GF-D8 (cell line): ENCODE data around the gene BANK1.

ENCODE experiments used
- DNase-seq: peaks from one replicate; lab custom pipeline; 2025; lab: John Stamatoyannopoulos, UW

BANK1 gene

DNA sequence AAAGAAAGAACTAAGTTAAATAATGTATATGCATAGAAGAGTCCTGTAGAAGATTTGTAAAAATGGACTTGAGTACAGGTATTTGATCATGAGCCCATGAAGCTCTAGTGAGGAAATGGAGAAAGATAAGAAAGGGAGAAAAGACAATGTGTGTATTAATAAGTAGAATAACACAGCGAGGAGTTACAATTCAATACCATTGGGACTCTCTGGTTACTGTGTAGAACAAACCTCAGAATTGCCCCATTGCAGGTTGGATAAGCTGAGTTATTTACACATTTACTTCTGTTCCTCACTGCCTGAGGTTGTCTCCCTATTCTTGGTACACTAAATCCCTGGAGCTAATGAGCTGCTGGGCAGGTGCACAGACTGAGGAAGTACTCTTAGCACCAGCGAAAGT is 33.3 kb downstream of the BANK1 start:
- DNase-seq: no peak

DNA sequence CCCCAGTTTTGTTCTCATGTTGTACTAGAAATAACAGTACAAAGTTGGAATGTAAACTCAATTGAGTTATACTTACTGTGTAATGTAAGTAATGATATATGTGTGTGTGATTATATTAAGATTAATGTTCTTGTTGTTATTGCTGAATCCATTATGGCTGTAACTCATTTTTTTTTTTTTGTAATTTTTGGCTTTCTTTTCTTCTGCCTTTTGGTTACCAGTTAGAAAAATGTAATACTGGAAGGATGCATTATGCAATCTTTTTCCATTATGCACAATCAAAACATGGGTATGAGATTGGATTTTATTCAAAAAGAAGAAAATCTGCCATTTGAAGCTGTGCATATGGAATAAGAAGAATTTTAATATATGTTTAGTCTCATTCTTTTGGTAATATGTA is 34.0 kb downstream of the BANK1 start:
- DNase-seq: no peak

DNA sequence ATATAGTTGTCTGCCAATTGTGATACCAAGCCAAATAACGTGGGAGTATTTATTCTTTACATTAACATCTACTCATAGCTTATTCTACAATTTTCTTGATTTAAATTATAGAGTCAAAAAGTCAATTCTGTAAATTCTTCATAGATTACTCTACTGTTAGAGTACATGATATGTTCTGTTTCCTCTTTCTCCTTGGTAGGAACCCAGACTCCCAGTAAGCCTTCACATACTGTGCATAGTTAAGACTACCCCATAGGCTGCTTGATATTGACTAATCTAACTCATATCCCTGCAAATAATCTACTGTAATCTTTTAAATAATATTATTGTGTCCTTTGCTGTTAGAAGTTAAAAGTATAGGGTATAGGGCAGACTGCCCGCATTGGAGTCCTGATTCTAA is 35.4 kb downstream of the BANK1 start:
- DNase-seq: no peak

DNA sequence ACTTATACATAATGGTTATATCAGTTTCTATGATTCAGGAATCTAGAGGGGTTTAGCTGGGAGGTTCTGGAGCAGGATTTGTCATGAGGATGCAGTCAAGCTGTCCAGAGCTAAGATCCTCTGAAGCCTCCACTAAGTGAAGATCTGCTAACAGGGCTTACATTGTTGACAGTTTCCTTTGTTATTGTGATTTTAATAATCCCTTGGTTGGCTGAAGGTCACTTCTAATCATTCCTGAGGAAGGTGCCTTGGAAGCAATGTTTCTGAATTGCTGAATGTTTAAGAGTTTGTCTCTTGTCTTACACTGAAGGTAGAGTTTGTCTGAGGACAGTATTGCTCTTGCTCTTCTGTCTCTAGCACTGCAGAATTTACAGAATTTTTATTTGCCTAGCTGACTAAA is 41.3 kb downstream of the BANK1 start:
- DNase-seq: no peak

DNA sequence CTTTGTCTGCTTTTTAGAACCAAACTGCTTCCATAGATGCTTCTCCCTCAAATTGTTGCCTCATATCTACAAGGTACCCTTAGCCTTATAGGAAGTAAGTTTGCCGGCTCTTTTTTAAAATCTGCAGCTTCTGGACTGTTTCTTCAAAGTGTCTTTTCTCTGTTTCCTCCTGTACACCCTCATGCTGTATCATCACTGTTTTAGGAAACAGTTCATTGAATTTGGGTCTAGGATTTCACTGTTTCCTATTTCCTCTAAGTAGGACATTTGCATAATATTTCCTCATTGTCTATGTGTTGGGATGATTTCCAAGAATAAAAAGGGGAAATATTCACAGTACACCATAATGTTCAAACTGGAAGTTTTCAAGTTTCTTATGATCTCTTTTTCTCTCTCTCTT is 43.0 kb downstream of the BANK1 start:
- peak; percentile 71 for DNase-seq

DNA sequence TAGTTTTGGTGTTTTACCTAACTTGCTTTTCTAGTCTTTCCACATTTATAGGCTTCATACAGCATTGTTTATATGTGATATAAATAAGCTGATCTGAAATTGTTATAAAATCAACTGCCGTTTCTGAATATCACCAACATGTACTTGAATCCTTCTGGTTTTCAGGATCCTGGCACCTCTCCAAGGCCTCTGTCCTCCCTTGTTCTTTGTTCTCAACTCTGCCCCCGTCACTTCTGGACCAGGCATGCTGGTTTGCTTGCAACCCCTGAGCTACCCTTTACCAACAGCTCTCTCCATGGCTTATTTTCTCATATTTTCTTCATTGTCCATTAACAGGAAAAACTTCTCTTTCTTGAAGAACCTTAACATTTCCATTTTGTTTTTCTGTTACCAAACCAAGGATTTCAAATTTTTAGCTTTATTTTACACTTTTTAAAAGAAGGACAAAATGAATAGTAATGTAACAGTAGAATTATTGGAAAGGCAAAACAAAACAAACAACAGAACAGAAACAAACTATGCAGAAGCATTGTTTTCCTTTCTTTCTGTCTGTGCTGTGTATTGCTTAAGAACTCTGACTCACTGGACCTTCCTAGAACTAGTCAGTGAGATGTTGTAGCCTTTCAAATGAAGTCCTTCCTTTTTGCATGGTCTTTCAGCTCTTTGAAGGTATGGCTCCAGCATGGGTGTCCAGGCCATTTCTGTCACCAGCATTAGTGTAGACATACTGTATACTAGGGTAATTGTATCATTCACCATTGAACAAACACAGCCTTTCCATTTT is 44.8 kb downstream of the BANK1 start:
- DNase-seq: no peak

DNA sequence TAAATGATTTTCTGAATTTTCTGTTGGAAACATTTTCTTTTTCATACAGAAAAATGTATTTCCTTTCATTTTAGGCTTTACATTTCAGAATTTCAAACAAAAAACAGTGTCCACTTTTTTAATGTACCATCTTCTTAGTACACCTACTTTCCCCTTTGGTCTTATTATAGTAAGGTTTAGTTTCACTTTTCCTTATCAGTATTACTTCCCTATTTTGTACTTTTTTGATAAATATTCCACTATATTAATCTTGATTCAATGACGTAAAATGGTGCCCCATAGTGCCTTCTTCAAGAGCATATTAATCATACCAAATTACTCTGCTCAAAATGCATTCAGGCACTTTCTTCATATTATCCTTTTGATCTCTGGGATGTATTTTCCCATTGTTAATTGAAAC is 52.5 kb downstream of the BANK1 start:
- DNase-seq: no peak

DNA sequence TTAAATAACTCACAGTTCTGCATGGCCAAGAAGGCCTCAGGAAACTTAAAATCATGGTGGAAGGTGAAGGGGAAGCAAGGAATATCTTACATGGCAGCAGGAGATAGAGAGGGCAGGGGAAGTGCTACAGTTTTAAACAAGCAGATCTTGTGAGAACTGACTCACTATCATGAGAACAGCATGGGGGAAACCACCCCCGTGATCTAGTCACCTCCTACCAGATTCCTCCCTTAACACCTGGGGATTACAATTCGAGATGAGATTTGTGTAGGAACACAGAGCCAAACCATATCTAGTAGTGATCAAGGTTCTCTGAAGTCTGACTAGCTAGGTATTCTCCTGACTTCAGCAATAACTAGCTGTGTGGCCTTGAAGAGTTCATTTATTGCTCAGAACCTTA is 56.0 kb downstream of the BANK1 start:
- no peak for DNase-seq

DNA sequence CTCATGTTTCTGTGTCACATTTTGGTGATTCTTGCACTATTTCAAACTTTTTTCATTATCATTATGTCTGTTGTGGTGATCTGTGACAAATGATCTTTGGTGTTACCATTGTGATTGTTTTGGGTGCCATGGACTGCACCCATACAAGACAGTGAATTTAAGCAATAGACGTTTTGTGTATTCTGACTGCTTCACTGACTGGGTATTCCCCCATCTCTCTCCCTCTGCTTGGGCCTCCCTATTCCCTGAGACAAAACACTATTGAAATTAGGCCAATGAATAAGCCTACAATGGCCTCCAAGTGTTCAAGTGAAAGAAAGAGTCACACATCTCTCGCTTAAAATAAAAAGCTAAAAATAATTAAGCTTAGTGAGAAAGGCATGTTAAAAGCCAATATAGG is 60.2 kb downstream of the BANK1 start:
- no peak for DNase-seq

DNA sequence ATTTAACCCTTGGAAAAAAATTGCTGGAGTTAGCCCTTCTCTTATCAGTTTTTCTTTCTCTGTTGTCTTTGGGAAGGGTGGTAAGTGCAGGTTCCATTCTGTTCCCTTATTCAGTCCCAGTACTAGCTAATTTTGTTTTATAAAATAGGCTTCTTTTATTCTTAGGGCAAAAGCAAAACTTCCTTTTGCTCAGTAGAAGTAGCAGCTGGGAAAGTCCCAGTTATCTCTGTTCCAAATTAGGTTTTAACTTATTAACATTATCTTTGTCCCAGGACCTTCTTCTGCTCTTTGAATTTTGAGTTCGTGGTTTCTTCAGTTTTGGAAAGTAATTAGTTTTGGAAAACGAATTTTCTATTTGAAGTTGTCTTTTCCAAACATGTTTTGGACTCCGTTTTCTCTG is 61.1 kb downstream of the BANK1 start:
- no peak for DNase-seq

DNA sequence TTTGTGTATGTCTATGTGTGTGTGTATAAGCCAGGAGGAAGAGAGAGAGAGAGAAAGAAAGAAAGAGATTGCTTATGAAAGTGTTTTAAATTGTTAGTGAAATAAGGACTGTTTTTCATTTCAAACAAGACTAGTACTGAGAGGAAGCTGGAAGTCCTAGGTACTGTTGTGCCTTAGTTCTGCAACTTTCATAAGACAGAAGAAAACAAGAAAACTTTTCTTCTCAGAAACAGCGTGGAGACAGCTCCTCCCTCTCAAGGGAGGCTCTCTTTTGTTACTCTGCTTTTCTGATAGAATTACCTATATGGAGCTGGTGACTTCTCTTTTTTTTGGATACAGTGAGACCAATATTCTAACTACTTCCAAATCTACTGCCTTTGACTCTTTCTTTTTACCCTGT is 62.5 kb downstream of the BANK1 start:
- no peak for DNase-seq

DNA sequence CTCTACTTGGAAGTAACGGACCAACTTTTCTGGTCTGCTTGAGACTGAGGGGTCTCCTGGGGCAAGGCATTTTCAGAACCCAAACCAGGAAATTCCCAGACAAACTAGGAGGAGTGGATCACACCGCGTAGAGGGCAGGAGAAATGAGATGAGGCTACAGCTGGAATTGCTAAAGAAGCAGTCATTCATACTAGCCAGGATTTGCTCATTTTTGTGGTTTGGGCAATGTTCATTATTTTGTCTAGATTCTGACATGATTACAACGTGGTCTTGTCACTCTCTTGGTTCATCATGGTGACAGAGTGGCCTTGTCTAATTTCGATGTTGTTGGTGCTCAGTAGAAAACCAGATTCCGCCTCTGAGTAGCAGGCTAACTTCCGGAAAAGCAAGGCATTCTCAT is 63.2 kb downstream of the BANK1 start:
- DNase-seq: no peak

DNA sequence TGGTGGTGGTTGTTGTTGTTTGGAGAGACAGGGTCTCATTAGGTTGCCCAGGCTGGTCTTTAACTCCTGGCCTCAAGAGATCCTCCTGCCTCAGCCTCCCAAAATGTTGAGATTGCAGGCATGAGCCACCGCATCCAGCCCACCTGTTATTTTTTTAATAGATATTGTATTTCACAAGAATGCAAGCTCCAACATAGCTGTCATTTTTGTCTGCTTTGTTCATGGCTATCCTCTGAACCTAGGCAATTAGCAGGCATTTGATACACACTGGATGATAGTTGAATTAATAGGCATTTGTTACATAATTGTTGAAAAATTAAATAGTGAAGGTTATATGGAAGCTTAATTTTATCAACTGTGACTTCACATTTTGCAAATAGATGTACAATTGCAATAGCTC is 64.7 kb downstream of the BANK1 start:
- DNase-seq: no peak

DNA sequence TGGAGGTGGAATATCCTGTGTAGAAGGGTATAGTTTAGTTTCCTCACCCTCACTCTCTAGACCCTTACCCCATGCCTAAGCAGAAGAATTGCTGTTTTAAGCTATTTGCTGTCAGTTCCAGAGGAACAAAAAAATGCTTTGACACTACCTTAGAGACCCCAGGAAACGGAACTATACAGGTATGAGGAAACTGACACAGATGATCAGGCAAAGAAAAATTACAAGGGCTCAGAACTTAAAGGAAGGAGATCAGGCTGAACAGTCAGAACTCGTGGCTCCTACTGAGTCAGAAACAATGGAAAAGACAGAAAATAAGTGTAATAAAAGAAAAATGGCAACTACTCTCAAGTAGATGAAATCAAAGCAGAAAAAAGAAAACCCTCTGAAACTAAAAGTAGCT is 65.6 kb downstream of the BANK1 start:
- DNase-seq: no peak

DNA sequence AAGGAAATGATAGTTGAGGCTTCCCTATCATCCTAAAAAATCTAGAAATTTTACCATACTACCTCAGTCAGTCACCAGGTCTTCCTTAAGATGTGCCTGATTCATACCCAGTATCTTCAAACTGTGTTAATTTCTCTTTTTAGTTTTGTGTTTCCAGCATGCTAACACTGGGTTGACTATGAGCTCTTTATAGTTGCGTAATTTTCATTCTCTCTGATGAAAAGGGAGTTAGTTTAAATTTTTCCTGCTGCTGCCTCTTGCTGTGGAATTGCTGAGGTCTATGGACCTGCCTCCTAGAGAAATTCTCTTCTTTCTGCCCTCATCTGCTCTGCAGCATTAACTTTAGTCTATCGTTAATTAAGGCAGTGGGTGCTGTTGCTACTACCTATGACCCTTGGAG is 66.6 kb downstream of the BANK1 start:
- DNase-seq: no peak

DNA sequence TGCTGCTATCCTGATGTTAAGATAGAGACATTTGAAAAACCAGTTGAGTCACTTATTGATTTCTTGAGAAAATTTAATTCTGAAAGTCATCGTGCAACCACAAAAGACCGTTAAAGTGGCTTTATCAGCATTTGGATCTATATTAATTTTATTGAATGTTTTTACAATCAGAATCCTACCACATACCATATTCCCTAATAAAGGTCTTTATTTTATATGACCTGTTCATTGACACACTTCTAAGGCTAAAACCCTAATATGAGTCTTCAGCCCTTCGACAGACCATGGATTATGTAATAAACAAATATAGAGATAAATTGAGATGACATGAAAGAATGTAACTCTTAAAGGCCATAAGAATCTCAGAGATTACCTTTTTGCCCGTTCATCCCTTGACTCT is 68.1 kb downstream of the BANK1 start:
- no peak for DNase-seq

DNA sequence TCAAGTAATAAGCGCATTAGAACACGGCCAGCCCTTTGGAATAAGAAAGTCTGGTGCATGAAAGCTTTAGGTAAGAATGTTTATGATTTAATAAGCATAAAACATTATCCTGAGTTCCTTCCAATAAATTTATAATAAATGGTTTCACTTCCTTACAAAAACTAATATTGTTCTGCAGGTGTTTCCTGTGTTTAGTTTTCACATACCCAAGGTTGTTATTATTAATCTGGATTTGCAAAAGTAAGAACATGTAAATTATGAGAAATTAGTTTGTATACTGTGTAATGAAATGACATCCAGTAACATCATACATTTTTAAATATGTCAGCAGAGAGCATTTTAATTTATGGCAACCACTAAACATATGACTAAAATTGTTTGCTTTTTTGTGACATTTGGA is 72.1 kb downstream of the BANK1 start:
- no peak for DNase-seq

DNA sequence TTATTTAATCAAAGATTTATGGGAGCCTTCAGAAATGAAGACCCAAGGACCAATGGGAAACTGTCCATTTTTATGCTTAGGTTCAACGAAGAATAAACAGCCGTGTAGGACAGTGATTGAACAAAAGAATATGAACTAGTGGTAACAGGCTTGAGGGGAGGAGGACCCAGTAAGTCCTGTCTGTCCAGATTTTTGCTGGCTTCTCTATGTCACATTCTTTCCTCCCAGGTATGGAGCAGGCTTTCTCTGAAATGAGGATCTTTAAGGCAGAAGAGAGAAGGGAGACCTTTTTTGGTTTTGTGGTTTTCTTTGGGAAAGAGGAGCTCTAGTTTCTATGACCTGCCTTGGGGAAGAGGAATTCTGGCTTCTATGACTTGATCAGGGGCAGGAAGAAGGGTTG is 74.1 kb downstream of the BANK1 start:
- DNase-seq: no peak

DNA sequence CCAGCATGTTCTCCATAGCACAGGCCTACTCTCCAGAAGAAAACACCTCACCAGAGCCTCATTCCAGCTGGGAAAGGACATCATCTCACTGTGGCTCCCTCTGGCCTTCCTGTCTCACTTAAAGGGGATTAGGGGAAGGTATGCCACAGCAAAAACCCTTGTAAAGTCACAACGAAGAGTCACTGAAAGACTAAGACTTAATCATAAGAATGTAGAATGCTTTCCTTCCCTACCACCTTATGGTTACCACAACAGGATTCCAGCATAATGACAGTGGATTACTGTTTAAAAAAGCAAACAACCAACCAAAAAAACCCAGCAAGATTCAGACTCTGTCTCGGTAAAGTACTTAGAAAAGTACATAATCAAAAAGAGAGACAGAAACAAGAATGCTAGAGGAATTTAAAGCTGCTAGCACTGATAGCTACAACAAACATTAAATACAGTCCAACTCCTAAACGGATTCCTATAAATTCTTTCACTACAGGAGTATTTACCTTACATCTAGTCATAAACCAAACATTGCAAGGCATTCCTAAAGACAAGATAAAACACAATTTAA is 75.1 kb downstream of the BANK1 start:
- no peak for DNase-seq

DNA sequence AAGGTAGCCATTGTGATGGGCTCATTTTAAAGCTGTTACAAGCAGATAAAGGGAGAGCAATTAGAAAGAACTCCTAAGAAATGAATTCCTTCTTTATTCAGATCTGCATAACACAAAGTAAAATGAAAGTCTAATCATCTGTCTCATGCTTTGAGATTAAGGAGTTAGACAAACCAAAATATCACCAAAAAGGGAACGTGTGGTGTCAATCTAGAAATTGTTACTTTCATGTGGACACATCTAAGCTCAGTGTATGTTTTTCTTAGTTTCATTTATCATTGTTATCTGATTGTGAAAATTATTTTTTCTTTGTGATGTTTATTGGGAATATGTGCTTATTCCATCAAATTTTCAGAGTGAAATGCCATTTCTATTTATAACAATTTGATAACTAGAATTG is 80.3 kb downstream of the BANK1 start:
- DNase-seq: no peak

DNA sequence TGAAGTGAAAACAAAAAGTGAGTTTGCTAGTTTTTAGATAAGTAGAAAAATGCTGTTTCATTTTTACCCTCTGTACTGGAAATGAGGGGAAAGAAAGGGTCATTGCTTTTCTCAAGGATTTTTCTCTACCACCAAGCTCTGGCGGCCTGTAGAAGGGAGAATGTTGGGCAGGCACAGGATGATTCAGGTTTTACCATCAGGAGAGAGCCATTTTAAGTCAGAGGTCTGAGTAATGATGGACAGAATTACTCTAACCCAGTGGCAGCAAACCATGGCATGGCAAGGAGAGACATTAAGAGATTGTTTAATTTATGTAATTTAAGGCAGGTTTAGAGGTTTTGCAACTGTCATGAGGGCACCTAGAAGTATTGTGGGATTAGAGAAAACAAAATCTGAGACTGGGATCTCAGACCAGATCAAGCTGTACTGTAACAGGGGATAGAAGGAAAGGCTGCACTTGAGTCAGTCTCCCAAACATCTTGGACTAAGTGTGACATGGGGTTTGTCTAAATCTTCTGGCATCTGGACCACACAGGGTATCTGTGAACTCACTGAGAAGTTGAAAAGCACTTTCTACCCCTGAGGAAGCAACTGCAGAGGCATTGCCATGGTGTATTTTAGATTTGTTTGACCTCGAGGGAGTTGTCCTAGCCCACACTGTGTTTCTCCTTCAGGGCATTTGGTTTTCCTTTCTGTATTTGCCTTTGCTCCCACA is 81.6 kb downstream of the BANK1 start:
- no peak for DNase-seq

DNA sequence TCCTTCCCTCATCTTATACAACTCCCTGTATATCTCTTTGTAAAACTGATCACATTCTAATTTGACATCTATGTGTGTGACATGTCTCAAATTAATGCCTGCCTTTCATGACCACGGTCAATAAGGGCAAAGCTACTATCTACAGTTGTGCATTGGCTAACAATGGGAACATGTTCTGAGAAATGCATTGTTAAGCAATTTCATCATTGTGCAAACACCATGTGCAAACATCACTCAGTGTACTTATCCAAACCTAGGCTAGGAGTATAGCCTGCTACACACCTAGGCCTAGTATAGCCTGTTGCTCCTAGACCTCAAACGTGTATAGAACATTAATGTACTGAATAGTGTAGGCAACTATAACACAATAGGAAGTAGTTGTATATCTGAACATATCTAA is 95.0 kb downstream of the BANK1 start:
- peak; percentile 15 for DNase-seq

DNA sequence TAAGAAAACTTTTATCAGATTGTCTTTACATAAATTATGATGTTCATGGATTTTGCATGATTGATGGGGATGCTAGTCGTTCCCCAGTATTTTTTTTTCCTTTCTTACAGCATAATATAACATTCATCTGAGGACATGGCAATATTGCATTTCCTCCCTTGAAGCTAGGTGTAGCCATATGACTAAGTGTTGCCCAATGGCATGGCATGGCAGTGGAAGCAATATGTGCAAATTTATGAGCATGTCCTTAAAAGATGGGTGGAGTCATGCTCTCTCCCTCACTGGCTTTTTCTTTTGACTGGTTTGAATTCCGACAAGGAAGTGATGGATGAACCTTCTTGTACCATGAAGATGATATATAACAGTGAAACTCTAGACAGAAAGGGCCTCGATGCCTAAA is 96.3 kb downstream of the BANK1 start:
- DNase-seq: no peak

DNA sequence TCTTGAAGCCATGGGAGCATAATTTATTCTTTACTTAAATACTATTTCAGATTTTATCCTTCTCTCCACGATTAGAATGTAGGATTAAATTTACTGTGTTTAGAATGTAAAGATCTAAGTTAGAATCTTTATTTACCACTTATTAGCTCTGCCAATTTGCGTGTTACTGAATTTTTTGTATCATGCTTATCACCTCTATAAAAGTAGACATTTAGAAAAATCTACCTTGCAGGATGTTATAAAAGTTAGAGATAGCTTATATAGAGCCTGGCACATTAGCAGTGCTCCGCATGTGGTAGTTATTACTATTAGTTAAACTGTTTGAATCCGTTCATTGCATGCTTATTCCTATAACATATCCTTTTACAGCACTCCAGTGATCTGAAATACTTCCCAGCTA is 97.9 kb downstream of the BANK1 start:
- no peak for DNase-seq
